HG02623 (cell line): ENCODE measurements around the gene ENG.

Experiments used
- ATAC-seq: cut with Tn5 transposase; IDR thresholded peaks from one replicate; pipeline ENCODE4 v1.9.1; 2021; ENCODE audit warnings: moderate library complexity; ENCODE audit not compliant: unreplicated experiment

The ENG gene

DNA sequence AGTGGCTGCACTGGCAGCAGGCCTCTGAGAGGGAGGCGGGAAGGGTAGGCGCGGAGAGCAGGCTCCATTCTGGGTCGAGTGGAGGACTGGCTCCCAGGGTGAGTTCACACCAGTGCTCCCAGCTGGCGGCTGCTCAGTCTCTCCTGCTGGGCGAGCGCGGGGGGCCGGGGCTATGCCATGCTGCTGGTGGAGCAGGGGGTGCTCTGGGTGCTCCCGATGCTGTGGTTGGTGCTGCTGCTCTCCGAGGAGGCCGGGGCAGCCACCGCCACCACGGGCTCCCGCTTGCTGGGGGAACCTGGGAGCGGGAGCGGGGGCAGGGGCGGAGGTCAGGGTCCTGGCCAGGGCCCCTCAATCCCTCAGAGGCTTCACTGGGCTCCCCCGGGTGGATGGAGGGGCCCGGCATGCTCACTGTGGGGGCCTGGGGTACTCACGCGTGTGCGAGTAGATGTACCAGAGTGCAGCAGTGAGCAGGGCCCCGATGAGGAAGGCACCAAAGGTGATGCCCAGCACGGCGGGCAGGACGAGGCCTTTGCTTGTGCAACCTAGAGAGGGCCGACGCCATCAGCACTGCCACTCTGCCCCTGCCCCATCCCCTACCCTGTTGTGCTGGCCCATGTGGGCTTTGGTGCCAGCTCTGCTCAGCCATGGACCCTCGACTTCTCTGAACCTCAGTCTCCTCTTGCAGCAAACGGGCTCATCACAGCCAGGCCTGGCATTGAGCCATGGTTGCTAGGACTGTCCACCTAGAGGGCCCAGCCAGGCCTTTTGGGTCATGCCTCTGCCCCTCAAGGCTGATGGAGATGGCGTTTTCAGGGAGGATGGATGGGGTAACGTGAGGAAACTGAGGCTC lies 38.7 kb downstream of the ENG start:
- no peak for ATAC-seq

GRCh38 chr9:127814619-127815511 lies 39.6 kb downstream of the ENG start:
- ATAC-seq, result no peak

- no peak for ATAC-seq
These were observed 40.7 kb downstream of the ENG start for GRCh38 chr9:127813686-127814226.

DNA sequence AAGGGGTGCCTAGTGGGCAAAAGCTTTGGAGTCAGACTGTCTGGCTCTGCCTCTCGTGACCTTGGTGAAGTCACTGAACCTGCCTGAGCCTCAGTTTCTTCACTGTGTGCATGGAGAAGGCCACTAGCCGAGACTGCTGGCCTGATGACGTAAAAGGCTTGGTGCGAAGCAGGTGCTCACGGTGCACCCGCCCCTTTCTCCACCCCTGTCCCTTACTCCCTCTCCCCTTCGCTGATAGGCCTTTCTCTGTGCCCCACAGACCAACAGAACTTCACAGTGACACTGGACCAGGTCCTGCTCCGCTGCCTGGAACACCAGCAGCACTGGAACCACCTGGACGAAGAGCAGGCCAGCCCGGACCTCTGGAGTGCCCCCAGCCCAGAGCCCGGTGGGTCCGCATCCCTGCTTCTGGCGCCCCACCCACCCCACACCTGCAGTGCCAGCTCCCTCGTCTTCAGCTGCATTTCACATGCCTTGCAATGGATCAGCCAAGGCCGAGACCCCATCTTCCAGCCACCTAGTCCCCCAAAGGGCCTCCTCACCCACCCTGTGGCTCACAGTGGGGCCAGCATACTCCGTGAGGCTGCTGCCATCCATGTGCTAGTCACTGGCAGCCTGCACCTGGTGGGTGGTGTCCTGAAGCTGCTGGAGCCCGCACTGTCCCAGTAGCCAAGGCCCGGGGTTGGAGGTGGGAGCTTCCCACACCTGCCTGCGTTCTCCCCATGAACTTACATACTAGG lies 41.4 kb downstream of the ENG start:
- ATAC-seq, result no peak

DNA sequence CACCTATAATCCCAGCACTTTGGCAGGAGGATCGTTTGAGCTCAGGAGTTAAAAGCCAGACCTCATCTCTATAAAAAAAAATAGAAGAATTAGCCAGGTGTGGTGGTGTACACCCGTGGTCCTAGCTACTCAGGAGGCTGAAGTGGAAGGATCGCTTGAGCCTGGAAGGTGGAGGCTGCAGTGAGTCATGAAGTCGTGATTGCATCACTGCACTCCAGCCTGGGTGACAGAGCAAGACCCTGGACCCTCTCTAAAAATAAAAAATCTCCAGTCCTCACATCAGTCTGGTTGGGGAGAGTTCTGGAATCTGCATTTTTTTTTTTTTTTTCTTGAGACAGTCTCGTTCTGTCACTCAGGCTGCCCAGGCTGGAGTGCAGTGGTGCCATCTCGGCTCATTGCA lies 42.4 kb downstream of the ENG start:
- ATAC-seq, result no peak

DNA sequence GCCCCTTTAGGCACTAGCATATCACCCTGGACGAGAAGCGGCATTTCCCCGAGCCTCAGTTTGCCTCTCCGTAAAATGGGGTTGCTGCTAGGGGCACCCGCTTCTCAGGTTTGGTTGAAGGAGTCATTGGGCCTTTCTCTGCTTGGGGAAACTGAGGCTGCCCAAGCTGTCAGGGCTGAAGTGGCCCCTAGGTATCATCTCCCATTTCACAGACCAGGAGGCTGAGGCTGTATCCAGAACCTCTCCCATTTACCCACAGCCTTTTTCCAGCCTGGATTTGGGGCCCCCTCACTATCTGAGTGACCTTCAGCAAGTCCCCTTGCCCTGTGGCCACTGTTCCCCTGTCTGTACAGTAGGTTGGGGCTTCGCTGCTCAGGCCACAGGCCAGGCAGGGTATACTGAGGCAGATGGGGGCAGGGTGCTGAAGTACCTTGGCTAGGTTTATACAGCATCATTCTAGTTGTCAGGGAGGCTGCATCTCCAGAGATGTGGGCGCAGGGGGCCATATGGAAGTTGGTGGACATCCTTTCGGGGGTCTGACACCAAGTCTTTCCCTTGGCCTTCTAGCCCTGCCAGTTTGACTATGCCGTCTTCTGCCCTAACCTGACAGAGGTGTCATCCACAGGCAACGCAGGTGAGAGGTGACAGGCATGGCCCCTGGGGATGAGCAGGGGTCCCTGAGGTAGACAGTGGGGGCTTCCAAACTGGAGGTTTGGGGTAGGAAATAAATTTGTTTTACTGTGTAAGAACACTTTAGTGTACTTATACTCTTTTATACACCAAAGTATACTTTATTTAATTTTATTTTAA lies 43.9 kb downstream of the ENG start:
- no peak for ATAC-seq

DNA sequence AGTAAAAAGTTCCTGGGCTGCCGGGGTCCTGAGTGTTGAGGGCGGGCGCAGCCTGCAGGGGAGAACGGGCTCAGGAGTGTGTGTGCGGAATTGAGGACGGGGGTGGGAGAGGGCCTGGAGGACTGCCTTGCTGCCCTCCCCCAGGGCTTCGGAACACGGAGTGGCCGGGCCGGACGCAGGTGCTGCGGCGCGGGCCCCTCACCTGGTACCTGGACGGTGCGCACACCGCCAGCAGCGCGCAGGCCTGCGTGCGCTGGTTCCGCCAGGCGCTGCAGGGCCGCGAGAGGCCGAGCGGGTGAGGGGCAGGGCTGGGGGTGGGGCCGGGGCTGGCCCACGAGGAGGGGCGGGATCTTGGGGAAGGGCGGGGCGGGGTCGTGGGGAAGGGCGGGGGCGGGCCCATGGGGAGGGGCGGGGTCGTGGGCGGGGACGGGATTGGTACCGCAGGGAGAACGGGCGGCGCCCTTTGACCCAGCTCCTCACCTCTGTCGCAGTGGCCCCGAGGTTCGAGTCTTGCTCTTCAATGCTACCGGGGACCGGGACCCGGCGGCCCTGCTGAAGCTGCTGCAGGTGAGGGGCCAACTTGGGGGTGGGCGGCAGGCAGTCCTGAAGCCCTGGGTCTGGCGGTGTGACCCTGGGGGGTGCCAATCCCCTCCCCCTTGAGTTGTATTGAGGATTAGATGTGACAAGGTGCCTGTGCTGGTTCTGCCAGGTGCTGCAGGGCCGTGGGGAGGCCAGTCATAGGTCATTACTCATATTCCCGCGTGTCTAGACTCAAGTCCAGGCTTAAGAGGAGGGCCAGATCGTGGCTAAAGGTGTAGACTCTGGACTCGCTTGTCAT lies 44.7 kb downstream of the ENG start:
- no peak for ATAC-seq

DNA sequence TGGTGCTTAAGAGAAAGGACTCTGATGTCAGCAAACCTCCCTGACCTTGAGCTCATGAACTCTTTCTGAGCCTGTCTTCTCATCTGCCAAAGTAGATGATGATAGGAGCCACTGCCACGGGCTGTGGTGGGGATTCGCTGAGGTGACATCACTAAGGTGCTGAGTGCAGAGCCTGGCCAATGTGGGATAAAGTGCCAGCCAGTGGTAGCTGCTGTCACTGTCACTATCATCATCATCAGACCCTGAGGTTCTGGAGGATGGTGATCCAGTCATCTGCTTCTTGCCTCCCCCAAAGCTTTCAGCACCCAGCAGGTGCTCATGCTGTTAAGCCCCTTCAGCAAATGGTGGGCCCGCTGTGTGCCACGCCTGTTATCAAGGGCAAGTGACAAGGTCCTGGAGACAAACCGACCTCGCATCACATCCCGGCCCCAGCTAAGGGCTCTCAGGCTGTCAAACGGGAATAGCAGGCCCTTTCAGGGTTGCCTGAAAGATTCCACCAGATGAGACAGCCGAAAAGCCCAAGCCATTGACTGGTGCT lies 45.4 kb downstream of the ENG start:
- no peak for ATAC-seq

DNA sequence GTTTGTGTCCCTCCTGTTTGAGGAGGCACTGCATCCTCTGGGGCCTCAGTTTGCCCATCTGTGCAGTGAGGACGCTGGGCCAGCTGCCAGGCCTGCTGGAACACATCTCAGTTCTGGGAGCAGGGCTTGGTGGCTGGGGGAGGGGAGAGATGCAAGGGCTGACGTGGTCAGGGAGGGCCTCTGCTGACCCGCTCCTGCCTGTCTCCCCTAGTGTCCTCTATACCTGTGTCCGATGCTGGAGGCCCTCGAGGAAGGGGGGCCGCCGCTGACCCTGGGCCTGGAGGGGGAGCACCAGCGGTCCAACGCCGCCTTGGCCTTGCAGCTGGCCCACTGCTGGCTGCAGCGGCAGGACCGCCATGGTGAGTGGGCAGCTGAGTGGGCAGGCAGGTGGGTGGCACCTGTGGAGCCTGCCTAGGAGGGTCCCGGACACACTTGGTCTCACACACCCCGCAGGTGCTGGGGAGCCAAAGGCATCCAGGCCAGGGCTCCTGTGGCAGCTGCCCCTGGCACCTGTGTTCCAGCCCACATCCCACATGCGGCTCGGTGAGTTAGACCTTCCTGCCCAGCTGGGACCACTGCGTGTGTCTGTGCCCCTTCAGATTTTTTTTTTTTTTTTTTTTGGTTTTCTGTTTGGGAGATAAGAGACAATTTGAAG lies 46.0 kb downstream of the ENG start:
- no peak for ATAC-seq

DNA sequence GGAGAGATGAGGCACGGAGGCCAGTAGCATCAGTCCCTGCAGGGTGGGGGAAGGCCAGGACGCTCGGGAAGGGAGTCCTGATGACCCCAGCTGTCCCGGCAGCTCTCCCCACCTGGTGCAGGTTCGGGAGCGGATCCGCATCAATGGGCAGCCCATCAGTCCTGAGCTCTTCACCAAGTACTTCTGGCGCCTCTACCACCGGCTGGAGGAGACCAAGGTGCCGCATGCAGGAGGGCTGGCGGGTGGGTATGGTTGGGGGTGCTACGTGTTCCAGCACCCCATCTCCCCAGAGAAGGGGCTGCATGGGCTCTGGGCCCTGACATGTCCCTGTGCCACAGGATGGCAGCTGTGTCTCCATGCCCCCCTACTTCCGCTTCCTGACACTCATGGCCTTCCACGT lies 47.6 kb downstream of the ENG start:
- no peak for ATAC-seq

GRCh38 chr9:127805620-127806019 lies 48.8 kb downstream of the ENG start:
- ATAC-seq, result no peak

DNA sequence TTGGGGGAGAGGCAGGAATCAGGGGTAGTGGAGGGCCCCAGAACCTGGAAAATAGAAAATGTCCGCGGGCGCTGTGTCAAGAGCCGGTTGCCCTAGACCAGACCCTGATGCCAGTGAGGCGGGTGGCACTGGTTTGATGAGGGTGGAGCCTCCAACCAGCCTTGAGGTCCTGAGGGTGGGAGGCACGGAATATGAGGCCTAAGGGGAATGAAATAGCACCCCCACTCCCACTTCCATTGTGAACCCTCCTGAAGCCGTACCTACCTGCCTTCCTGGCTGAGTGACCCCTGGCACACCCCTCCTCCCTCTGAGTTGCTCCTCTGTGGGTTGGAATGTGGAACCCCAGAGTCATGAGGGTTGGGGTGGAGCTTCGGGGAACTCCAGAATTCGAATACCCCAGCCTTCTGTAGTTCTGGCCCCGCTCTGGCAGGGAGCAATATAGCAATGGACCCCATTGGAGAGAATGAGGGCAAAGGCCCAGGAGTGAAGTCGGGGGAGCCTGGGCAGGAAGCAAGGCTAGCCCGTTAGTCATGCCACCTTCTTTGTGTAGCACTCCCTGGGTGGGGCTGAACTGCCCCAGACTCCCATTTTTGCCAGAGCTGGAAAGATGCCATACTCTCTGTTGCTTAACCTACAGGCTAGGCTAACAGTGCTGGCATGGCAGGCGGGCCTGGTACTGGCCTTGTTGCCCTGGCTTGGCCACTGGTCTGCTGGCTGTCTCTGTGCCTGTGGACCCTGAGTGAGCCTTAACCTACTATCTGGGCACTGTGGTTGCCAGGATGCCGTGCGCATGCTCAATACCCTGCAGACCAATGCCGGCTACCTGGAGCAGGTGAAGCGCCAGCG lies 50.7 kb downstream of the ENG start:
- no peak for ATAC-seq

DNA sequence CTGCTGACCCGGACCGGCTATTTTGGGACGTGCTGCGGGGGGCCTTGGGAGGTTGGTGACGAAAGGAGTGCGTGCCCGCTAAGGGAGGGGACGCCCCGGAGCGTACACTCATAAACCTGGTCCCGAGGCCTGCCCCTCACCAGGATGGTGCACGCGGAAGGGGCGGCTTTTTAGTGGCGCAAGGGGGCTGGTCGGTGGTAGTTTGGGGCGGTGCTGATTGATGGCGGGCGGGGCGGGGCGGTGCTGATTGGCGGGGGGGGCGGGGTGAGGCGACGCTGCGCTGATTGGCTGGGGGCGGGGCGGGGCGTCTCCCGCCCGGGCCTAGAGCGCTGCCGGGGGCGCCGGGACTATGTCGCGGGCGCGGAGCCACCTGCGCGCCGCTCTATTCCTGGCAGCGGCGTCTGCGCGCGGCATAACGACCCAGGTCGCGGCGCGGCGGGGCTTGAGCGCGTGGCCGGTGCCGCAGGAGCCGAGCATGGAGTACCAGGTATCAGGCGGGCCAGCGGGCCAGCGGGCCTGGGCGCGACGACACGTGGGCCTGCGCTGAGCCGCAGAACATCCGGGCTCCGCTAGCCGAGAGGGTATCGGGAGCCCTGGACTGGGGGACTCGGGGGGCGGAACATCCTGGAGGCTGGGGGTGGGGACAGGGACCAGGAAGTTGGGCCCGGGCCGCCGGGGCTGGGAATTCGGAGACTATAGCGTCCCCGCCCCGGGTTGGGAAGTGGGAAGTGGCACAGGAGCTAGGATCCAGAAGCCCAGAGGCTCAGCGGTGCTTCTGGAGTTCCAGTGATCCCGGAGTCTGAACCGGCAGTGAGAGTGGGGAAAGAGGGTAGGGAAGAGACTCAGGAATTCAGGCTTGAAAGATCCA lies 51.6 kb downstream of the ENG start, which contains the start of gene FPGS:
Gene FPGS, plus strand, starts transcription at position 307 of the 868 bp plus-strand sequence. Its CDS starts 43 bp downstream, at position 350.
- ATAC-seq, result peak; percentile 70

GRCh38 chr9:127801955-127802575 lies 52.4 kb downstream of the ENG start:
- no peak for ATAC-seq

DNA sequence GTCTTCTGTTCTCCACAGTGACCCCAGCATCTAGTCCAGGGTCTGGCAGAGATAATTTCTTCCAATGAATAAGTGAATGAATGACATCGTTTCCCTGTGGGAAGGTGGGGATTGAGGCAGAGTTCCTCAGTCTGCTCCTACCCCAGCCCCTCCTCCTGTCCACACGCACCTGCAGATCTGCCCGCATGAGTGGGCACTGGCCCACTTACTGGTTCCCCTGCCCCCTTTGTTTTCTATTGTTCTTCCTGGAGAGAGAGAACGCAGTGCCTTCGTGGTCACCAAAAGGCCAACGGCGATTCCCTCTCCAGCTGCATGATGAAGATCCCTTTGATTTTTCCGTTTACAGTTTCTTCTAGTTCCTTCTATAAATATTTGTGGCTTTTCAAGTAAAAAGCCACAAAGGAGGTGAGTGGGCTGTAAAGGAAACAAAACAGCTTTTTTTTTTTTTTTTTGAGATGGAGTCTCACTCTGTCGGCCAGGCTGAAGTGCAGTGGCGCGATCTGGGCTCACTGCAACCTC lies 57.5 kb downstream of the ENG start:
- no peak for ATAC-seq
